Right forelimb (tissue), 1 donor: ENCODE results near the gene RITA1.
A peak's percentile ranks its signal among the peaks of the same experiment; 100 is the strongest.

Source experiments
- DNase-seq: peaks from one replicate; pipeline ENCODE4 v3.0.0-alpha.2; 2018

The RITA1 gene

GRCh38 chr12:113154351-113154973 lies 31.1 kb upstream of the RITA1 start:
- no peak for DNase-seq

GRCh38 chr12:113155060-113155459 lies 30.5 kb upstream of the RITA1 start:
- DNase-seq = no peak

GRCh38 chr12:113155646-113156045 lies 29.9 kb upstream of the RITA1 start:
- DNase-seq = no peak

- no peak for DNase-seq
Observed at GRCh38 chr12:113157218-113157859, 28.2 kb upstream of the RITA1 start.

GRCh38 chr12:113158439-113159203 lies 26.9 kb upstream of the RITA1 start:
- no peak for DNase-seq

GRCh38 chr12:113159937-113160336 lies 25.6 kb upstream of the RITA1 start:
- DNase-seq = no peak

- no peak for DNase-seq
Observed at GRCh38 chr12:113161415-113162016, 24.0 kb upstream of the RITA1 start.

- DNase-seq = no peak
Observed at GRCh38 chr12:113162102-113163029, 23.2 kb upstream of the RITA1 start.

GRCh38 chr12:113163030-113163360 lies 22.5 kb upstream of the RITA1 start:
- no peak for DNase-seq

- DNase-seq = no peak
Observed at GRCh38 chr12:113164014-113164413, 21.5 kb upstream of the RITA1 start.

GRCh38 chr12:113165521-113166450 lies 19.7 kb upstream of the RITA1 start:
- no peak for DNase-seq

- DNase-seq = no peak
Observed at GRCh38 chr12:113167868-113168267, 17.7 kb upstream of the RITA1 start.

GRCh38 chr12:113169697-113170096 lies 15.8 kb upstream of the RITA1 start:
- DNase-seq = no peak

GRCh38 chr12:113170457-113170856 lies 15.1 kb upstream of the RITA1 start:
- no peak for DNase-seq

- no peak for DNase-seq
Observed at GRCh38 chr12:113170926-113171325, 14.6 kb upstream of the RITA1 start.

GRCh38 chr12:113171543-113171942 lies 14.0 kb upstream of the RITA1 start:
- no peak for DNase-seq

- no peak for DNase-seq
Observed at GRCh38 chr12:113172185-113172584, 13.3 kb upstream of the RITA1 start.

- no peak for DNase-seq
Observed at GRCh38 chr12:113173081-113173698, 12.3 kb upstream of the RITA1 start.

- DNase-seq = peak; percentile 83
Observed at GRCh38 chr12:113174461-113175384, 10.8 kb upstream of the RITA1 start.

GRCh38 chr12:113179023-113179422 lies 6.5 kb upstream of the RITA1 start:
- DNase-seq = no peak
